WTC11 (cell line): ENCODE results near the gene PLEKHA1.

Experiments used
- ESRRA ChIP-seq: sonication (generic); formaldehyde crosslinking; IDR thresholded peaks from 2 replicates; pipeline ENCODE4 v1.8.1; 2022; ENCODE audit warnings: mild to moderate bottlenecking, missing genetic modification reagents, borderline replicate concordance
- NR1H2 ChIP-seq: sonication (generic); formaldehyde crosslinking; IDR thresholded peaks from 2 replicates; pipeline ENCODE4 v1.9.0; 2021; ENCODE audit warnings: mild to moderate bottlenecking, moderate library complexity, missing genetic modification reagents
- SMAD3 ChIP-seq: sonication (generic); formaldehyde crosslinking; IDR thresholded peaks from 2 replicates; pipeline ENCODE4 v1.8.0; 2022; ENCODE audit warnings: missing genetic modification reagents, mild to moderate bottlenecking, borderline replicate concordance
- TF ChIP-seq, protein P1 (sequence below): fragments of 200-600 bp; IDR thresholded peaks from 2 replicates; pipeline ENCODE4 v1.8.0; 2022; ENCODE audit warnings: antibody characterized with exemption
- TF ChIP-seq, protein P2 (sequence below): sonication (generic); formaldehyde crosslinking; IDR thresholded peaks from 2 replicates; pipeline ENCODE4 v1.8.0; 2022; ENCODE audit warnings: mild to moderate bottlenecking, missing genetic modification reagents

DNA sequence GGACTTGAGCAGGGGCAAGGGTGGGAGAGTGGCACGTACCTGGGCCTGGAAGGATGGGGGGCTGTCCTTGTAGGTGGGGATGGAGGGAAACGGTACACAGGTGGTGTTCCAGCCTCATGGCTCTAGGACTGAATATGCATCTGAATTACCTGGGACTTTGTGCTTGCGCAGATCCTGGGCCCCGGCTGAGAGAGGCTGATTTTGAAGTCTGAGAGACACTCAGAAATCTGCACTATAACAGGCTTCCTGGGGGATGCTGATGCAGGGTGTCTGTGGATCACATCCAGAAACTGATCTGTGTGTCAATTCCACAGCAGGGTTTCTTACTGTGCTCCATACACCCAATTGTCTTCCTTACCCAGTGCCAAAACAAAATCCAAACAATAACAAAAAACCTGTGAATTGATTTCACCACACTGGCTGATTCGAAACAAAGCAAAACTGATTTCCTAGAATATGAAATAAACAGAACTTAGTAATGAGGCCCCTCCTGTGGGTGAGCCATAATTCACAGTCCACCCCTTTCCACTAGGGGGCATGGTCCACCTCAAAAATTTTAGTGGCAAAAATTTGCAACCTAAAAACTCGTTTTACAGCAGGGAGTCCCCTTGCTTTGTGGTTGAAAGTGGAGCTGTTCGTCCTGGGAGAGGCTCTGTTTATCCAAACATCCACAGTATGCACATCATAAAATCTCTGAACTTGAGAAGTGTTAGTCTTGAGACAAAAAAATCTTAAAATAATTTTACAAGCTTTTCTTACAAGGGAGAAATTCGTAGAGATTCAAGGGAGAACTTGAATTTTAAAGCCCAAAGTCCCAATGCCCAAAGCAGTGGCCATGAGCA, 32.0 kb upstream of the PLEKHA1 start:
- TF ChIP-seq SMAD3 (CRISPR knock-in tag): no peak
- no peak for TF ChIP-seq ESRRA
- TF ChIP-seq, protein P1, sequence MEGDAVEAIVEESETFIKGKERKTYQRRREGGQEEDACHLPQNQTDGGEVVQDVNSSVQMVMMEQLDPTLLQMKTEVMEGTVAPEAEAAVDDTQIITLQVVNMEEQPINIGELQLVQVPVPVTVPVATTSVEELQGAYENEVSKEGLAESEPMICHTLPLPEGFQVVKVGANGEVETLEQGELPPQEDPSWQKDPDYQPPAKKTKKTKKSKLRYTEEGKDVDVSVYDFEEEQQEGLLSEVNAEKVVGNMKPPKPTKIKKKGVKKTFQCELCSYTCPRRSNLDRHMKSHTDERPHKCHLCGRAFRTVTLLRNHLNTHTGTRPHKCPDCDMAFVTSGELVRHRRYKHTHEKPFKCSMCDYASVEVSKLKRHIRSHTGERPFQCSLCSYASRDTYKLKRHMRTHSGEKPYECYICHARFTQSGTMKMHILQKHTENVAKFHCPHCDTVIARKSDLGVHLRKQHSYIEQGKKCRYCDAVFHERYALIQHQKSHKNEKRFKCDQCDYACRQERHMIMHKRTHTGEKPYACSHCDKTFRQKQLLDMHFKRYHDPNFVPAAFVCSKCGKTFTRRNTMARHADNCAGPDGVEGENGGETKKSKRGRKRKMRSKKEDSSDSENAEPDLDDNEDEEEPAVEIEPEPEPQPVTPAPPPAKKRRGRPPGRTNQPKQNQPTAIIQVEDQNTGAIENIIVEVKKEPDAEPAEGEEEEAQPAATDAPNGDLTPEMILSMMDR: peak; percentile 46
- TF ChIP-seq NR1H2 (CRISPR knock-in tag): no peak
- TF ChIP-seq, protein P2, sequence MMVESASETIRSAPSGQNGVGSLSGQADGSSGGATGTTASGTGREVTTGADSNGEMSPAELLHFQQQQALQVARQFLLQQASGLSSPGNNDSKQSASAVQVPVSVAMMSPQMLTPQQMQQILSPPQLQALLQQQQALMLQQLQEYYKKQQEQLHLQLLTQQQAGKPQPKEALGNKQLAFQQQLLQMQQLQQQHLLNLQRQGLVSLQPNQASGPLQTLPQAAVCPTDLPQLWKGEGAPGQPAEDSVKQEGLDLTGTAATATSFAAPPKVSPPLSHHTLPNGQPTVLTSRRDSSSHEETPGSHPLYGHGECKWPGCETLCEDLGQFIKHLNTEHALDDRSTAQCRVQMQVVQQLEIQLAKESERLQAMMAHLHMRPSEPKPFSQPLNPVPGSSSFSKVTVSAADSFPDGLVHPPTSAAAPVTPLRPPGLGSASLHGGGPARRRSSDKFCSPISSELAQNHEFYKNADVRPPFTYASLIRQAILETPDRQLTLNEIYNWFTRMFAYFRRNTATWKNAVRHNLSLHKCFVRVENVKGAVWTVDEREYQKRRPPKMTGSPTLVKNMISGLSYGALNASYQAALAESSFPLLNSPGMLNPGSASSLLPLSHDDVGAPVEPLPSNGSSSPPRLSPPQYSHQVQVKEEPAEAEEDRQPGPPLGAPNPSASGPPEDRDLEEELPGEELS: peak; percentile 72; the same call in 1 of the 2 replicates
